ENCODE results near the gene GIPC2. TPM values are rescaled to one million over a fixed set of nuclear protein-coding genes. Genes with fewer than 3 reads are reported as not detected.

Gene GIPC2
- polyA plus RNA-seq, 1 donor (not counting 4 experiments of a cell fraction or from before 2014, with no cell fraction given): 0.28 TPM

- dilution Hi-C loops (cut with MboI; ENCODE audit: extremely low pct_ligation_motif_present, low sequenced_read_pairs): no loop called here
These were observed 44.8 kb downstream of the GIPC2 start for GRCh38 chr1:78090472-78091133.

GRCh38 chr1:78091215-78091813 lies 45.5 kb downstream of the GIPC2 start:
- H2AFZ ChIP-seq (ENCODE audit: control insufficient read depth, low read length): no peak overlapping the region

More at GRCh38 chr1:78090472-78091133, 44.8 kb downstream of the GIPC2 start:
- Histone ChIP-seq H3K9ac (ENCODE audit: control insufficient read depth, extremely low read depth, insufficient read depth, low read length) (no peak overlapping the region), H3K9me3 (ENCODE audit: control insufficient read depth, low read depth, low read length) (no peaks in the 10 kb centered on the region), H3K27ac (ENCODE audit: control insufficient read depth, insufficient read depth, low read length) (no peak overlapping the region), H3K9me1 (ENCODE audit: control insufficient read depth, extremely low read depth, insufficient read depth, low read length) (no peaks in the 10 kb centered on the region), H2AFZ (ENCODE audit: control insufficient read depth, low read length) (no peak overlapping the region), H3K79me2 (ENCODE audit: control insufficient read depth, insufficient read depth, low read length) (no peaks in the 10 kb centered on the region), H4K20me1 (ENCODE audit: control insufficient read depth, extremely low read depth, insufficient read depth, low read length) (no peaks in the 10 kb centered on the region), H3K4me3 (ENCODE audit: control insufficient read depth in 2 of 3, extremely low read depth in 1 of 3, insufficient read depth in 2 of 3, low read depth in 1 of 3, low read length in 3 of 3) (no peak overlapping the region), H3K4me2 (ENCODE audit: control insufficient read depth, extremely low read depth, insufficient read depth, low read depth, low read length) (no peak overlapping the region), H3K27me3 (ENCODE audit: control insufficient read depth, extremely low read depth, insufficient read depth, low read length) (no peaks in the 10 kb centered on the region), H3K36me3 (ENCODE audit: control insufficient read depth in 2 of 2, extremely low read depth in 1 of 2, insufficient read depth in 2 of 2, low read length in 2 of 2) (no peaks in the 10 kb centered on the region), H3K4me1 (ENCODE audit: control insufficient read depth, extremely low read depth, insufficient read depth, low read length) (peaks cover 22% of the 10 kb centered on the region)
- TF ChIP-seq CTCF (optimal IDR thresholded peaks at IDR 0.05 in 1 of 3, IDR thresholded peaks at IDR 0.05 in 1 of 3, conservative IDR thresholded peaks at IDR 0.05 in 1 of 3; ENCODE audit: extremely low read depth in 1 of 3, insufficient read depth in 2 of 3, low read length in 3 of 3): no peak
- no peak for TF ChIP-seq EZH2 (IDR thresholded peaks at IDR 0.05; ENCODE audit: low read length)
- FAIRE-seq: no peak
- DNase-seq (ENCODE audit: low read depth, low spot score): no peak

More at GRCh38 chr1:78091215-78091813, 45.5 kb downstream of the GIPC2 start:
- no peak overlapping the region for H3K4me2 ChIP-seq (ENCODE audit: control insufficient read depth, extremely low read depth, insufficient read depth, low read depth, low read length)
- dilution Hi-C loops (cut with MboI; ENCODE audit: extremely low pct_ligation_motif_present, low sequenced_read_pairs): no loop called here
- H3K79me2 ChIP-seq (ENCODE audit: control insufficient read depth, insufficient read depth, low read length): no peaks in the 10 kb centered on the region
- H3K4me3 ChIP-seq (ENCODE audit: control insufficient read depth in 2 of 3, extremely low read depth in 1 of 3, insufficient read depth in 2 of 3, low read depth in 1 of 3, low read length in 3 of 3): no peak overlapping the region
- H3K9ac ChIP-seq (ENCODE audit: control insufficient read depth, extremely low read depth, insufficient read depth, low read length): no peak overlapping the region
- no peaks in the 10 kb centered on the region for H3K9me1 ChIP-seq (ENCODE audit: control insufficient read depth, extremely low read depth, insufficient read depth, low read length)
- peaks cover 30% of the 10 kb centered on the region for H3K4me1 ChIP-seq (ENCODE audit: control insufficient read depth, extremely low read depth, insufficient read depth, low read length)
- no peaks in the 10 kb centered on the region for H3K9me3 ChIP-seq (ENCODE audit: control insufficient read depth, low read depth, low read length)
- TF ChIP-seq EZH2 (IDR thresholded peaks at IDR 0.05; ENCODE audit: low read length): no peak
- no peak for TF ChIP-seq CTCF (optimal IDR thresholded peaks at IDR 0.05 in 1 of 3, IDR thresholded peaks at IDR 0.05 in 1 of 3, conservative IDR thresholded peaks at IDR 0.05 in 1 of 3; ENCODE audit: extremely low read depth in 1 of 3, insufficient read depth in 2 of 3, low read length in 3 of 3)
- H4K20me1 ChIP-seq (ENCODE audit: control insufficient read depth, extremely low read depth, insufficient read depth, low read length): no peaks in the 10 kb centered on the region
- DNase-seq (ENCODE audit: low read depth, low spot score) (no peak), FAIRE-seq (no peak)
- no peaks in the 10 kb centered on the region for H3K27me3 ChIP-seq (ENCODE audit: control insufficient read depth, extremely low read depth, insufficient read depth, low read length)
- H3K27ac ChIP-seq (ENCODE audit: control insufficient read depth, insufficient read depth, low read length): no peak overlapping the region
- H3K36me3 ChIP-seq (ENCODE audit: control insufficient read depth in 2 of 2, extremely low read depth in 1 of 2, insufficient read depth in 2 of 2, low read length in 2 of 2): no peaks in the 10 kb centered on the region

Measured in keratinocyte (primary cell).